ENCODE results near the gene GPD1L.
"Not testable (repeated sequence)": the region's sequence is repeated elsewhere in the genome, so short reads cannot be mapped to it uniquely, and the experiment has no call there.

GPD1L gene

GRCh38 chr3:32113981-32114545 is 7.6 kb downstream of the GPD1L start:
- TF ChIP-seq, protein P1, sequence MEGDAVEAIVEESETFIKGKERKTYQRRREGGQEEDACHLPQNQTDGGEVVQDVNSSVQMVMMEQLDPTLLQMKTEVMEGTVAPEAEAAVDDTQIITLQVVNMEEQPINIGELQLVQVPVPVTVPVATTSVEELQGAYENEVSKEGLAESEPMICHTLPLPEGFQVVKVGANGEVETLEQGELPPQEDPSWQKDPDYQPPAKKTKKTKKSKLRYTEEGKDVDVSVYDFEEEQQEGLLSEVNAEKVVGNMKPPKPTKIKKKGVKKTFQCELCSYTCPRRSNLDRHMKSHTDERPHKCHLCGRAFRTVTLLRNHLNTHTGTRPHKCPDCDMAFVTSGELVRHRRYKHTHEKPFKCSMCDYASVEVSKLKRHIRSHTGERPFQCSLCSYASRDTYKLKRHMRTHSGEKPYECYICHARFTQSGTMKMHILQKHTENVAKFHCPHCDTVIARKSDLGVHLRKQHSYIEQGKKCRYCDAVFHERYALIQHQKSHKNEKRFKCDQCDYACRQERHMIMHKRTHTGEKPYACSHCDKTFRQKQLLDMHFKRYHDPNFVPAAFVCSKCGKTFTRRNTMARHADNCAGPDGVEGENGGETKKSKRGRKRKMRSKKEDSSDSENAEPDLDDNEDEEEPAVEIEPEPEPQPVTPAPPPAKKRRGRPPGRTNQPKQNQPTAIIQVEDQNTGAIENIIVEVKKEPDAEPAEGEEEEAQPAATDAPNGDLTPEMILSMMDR (IDR thresholded peaks at IDR 0.05; ENCODE audit: borderline replicate concordance, insufficient read depth, low read depth, low read length): no peak
- no peak overlapping the region for H3K4me3 ChIP-seq (ENCODE audit: low read depth, low read length)

GRCh38 chr3:32114546-32115386 is 8.3 kb downstream of the GPD1L start:
- not testable (repeated sequence) for H3K4me3 ChIP-seq (ENCODE audit: low read depth, low read length)

DNA sequence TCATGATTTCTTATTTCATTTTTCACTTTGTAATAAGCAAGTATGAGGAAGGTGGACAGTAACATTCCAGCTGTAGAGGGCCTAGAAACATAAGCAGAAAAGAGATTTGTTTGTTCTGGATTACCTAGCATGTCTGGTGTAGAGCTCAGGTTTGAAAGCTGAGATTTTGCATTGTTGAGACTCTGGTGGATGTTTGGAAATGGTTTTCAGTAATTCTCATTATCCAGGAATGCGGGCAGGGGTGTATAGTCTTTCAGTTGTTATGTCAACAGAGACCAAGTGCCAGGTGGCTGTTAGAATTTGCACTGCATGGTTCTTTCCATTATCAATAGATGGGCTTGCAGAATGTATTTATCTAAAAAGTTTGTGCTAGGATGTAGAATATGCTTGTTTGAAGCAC is 10.9 kb downstream of the GPD1L start:
- TF ChIP-seq, protein P1 (IDR thresholded peaks at IDR 0.05; ENCODE audit: borderline replicate concordance, insufficient read depth, low read depth, low read length): no peak
- no peak overlapping the region for H3K4me3 ChIP-seq (ENCODE audit: low read depth, low read length)

GRCh38 chr3:32118215-32118614 is 11.8 kb downstream of the GPD1L start:
- TF ChIP-seq, protein P1 (IDR thresholded peaks at IDR 0.05; ENCODE audit: borderline replicate concordance, insufficient read depth, low read depth, low read length): no peak
- no peak overlapping the region for H3K4me3 ChIP-seq (ENCODE audit: low read depth, low read length)

- TF ChIP-seq, protein P1 (IDR thresholded peaks at IDR 0.05; ENCODE audit: borderline replicate concordance, insufficient read depth, low read depth, low read length): no peak
- no peak overlapping the region for H3K4me3 ChIP-seq (ENCODE audit: low read depth, low read length)
Measured at GRCh38 chr3:32120471-32120870, 14.1 kb downstream of the GPD1L start.

DNA sequence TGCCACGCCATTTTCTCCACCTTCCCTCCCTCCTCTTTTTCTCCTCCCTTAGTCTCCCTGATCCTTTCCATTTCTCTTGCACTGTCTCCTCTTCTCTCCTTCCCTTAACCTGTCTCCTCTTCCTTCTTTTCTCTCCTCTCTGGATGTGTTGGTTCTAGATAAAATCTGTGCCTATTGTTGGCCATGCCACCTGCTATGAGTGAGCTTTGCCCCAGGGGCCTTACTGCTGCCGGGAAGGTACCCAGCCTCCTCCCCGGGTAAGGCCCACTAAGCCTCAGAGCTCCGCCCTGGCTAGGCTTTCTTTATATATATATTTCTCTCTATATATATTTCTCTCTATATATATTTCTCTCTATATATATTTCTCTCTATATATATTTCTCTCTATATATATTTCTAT is 14.7 kb downstream of the GPD1L start:
- H3K4me3 ChIP-seq (ENCODE audit: low read depth, low read length): no peak overlapping the region
- TF ChIP-seq, protein P1 (IDR thresholded peaks at IDR 0.05; ENCODE audit: borderline replicate concordance, insufficient read depth, low read depth, low read length): no peak

GRCh38 chr3:32123620-32124019 is 17.2 kb downstream of the GPD1L start:
- TF ChIP-seq, protein P1 (IDR thresholded peaks at IDR 0.05; ENCODE audit: borderline replicate concordance, insufficient read depth, low read depth, low read length): no peak
- no peak overlapping the region for H3K4me3 ChIP-seq (ENCODE audit: low read depth, low read length)

Measured in GM12875 (cell line).